Astrocyte of the hippocampus (primary cell): ENCODE data around the gene PTPRCAP.
"Not testable (repeated sequence)": the region's sequence is repeated elsewhere in the genome, so short reads cannot be mapped to it uniquely, and the experiment has no call there.

Experiments used
- DNase-seq: peaks from one replicate; pipeline ENCODE4 v3.0.0; 2011; ENCODE audit warnings: low read depth, low spot score

The PTPRCAP gene

GRCh38 chr11:67427364-67427859 is 10.1 kb downstream of the PTPRCAP start:
- DNase-seq, result not testable (repeated sequence)

GRCh38 chr11:67423891-67424613 is 13.4 kb downstream of the PTPRCAP start:
- DNase-seq, result no peak

- DNase-seq, result no peak
These were observed 14.0 kb downstream of the PTPRCAP start for GRCh38 chr11:67423466-67423865.

- no peak for DNase-seq
These were observed 14.6 kb downstream of the PTPRCAP start for GRCh38 chr11:67422891-67423290.

GRCh38 chr11:67421430-67422031 is 16.0 kb downstream of the PTPRCAP start:
- no peak for DNase-seq

- peak; percentile 97 for DNase-seq
These were observed 16.6 kb downstream of the PTPRCAP start for GRCh38 chr11:67420646-67421429.

- no peak for DNase-seq
These were observed 17.3 kb downstream of the PTPRCAP start for GRCh38 chr11:67420147-67420645.

- no peak for DNase-seq
These were observed 18.0 kb downstream of the PTPRCAP start for GRCh38 chr11:67419325-67420049.

GRCh38 chr11:67418476-67419281 is 18.8 kb downstream of the PTPRCAP start:
- peak; percentile 30 for DNase-seq

GRCh38 chr11:67417425-67417824 is 20.1 kb downstream of the PTPRCAP start:
- no peak for DNase-seq

- peak; percentile 36 for DNase-seq
These were observed 20.8 kb downstream of the PTPRCAP start for GRCh38 chr11:67416416-67417335.

GRCh38 chr11:67415501-67416304 is 21.8 kb downstream of the PTPRCAP start, which contains the start of gene CARNS1:
CARNS1 (plus strand) TSS chr11:67415678; CDS start chr11:67416200, 522 bp downstream.
- no peak for DNase-seq

GRCh38 chr11:67413266-67413849 is 24.1 kb downstream of the PTPRCAP start:
- DNase-seq, result no peak

GRCh38 chr11:67412495-67413179 is 24.8 kb downstream of the PTPRCAP start:
- DNase-seq, result no peak

GRCh38 chr11:67411785-67412152 is 25.7 kb downstream of the PTPRCAP start:
- DNase-seq, result no peak

- DNase-seq, result no peak
These were observed 26.3 kb downstream of the PTPRCAP start for GRCh38 chr11:67410984-67411784.

- DNase-seq, result no peak
These were observed 27.1 kb downstream of the PTPRCAP start for GRCh38 chr11:67410369-67410831.
